Measurements from ENCODE around the gene DSG3.

The DSG3 gene

GRCh38 chr18:31503011-31503410 lies 55.5 kb downstream of the DSG3 start:
- no peaks in the 10 kb centered on the region for H3K36me3 ChIP-seq (replicated peaks; ENCODE audit: low read depth, low read length)
- no peak overlapping the region for H3K4me3 ChIP-seq (ENCODE audit: low read length)
- no peak overlapping the region for H2AFZ ChIP-seq (ENCODE audit: low read depth, low read length)
- H3K9ac ChIP-seq (ENCODE audit: low read length) = no peak overlapping the region
- no peak overlapping the region for H3K27ac ChIP-seq (ENCODE audit: low read length)
- no peaks in the 10 kb centered on the region for H3K79me2 ChIP-seq (ENCODE audit: low read length)
- peaks cover 15% of the 10 kb centered on the region for H3K4me1 ChIP-seq (ENCODE audit: low read length)
- H3K27me3 ChIP-seq (ENCODE audit: low read depth, low read length) = no peaks in the 10 kb centered on the region
- no peaks in the 10 kb centered on the region for H4K20me1 ChIP-seq (ENCODE audit: insufficient read depth, low read length)
- TF ChIP-seq CTCF (IDR thresholded peaks at IDR 0.05; ENCODE audit: low read depth, low read length) (no peak), EZH2phosphoT487 (IDR thresholded peaks at IDR 0.05; ENCODE audit: low read depth) (no peak)
- H3K4me2 ChIP-seq (ENCODE audit: low read length) = no peak overlapping the region
- no peaks in the 10 kb centered on the region for H3K9me3 ChIP-seq (ENCODE audit: insufficient read depth, low read length)

- no peak for TF ChIP-seq CTCF (IDR thresholded peaks at IDR 0.05; ENCODE audit: low read depth, low read length)
- no peak for TF ChIP-seq EZH2phosphoT487 (IDR thresholded peaks at IDR 0.05; ENCODE audit: low read depth)
- no peaks in the 10 kb centered on the region for H3K36me3 ChIP-seq (replicated peaks; ENCODE audit: low read depth, low read length)
These were observed 57.1 kb downstream of the DSG3 start for GRCh38 chr18:31504455-31505147.

GRCh38 chr18:31505156-31505555 lies 57.6 kb downstream of the DSG3 start:
- H3K79me2 ChIP-seq (ENCODE audit: low read length) = no peaks in the 10 kb centered on the region

More at GRCh38 chr18:31504455-31505147, 57.1 kb downstream of the DSG3 start:
- Histone ChIP-seq H3K79me2 (ENCODE audit: low read length) (no peaks in the 10 kb centered on the region), H4K20me1 (ENCODE audit: insufficient read depth, low read length) (no peaks in the 10 kb centered on the region), H3K4me2 (ENCODE audit: low read length) (no peak overlapping the region), H3K4me3 (ENCODE audit: low read length) (no peak overlapping the region), H3K4me1 (ENCODE audit: low read length) (peaks cover 23% of the 10 kb centered on the region), H3K9ac (ENCODE audit: low read length) (no peak overlapping the region), H3K9me3 (ENCODE audit: insufficient read depth, low read length) (no peaks in the 10 kb centered on the region), H3K27me3 (ENCODE audit: low read depth, low read length) (no peaks in the 10 kb centered on the region), H2AFZ (ENCODE audit: low read depth, low read length) (no peak overlapping the region), H3K27ac (ENCODE audit: low read length) (no peak overlapping the region)

More at GRCh38 chr18:31505156-31505555, 57.6 kb downstream of the DSG3 start:
- Histone ChIP-seq H3K4me2 (ENCODE audit: low read length) (no peak overlapping the region), H3K9me3 (ENCODE audit: insufficient read depth, low read length) (no peaks in the 10 kb centered on the region), H3K4me3 (ENCODE audit: low read length) (no peak overlapping the region), H3K27ac (ENCODE audit: low read length) (no peak overlapping the region), H3K36me3 (replicated peaks; ENCODE audit: low read depth, low read length) (no peaks in the 10 kb centered on the region), H3K27me3 (ENCODE audit: low read depth, low read length) (no peaks in the 10 kb centered on the region), H2AFZ (ENCODE audit: low read depth, low read length) (no peak overlapping the region), H4K20me1 (ENCODE audit: insufficient read depth, low read length) (no peaks in the 10 kb centered on the region), H3K4me1 (ENCODE audit: low read length) (peaks cover 18% of the 10 kb centered on the region), H3K9ac (ENCODE audit: low read length) (no peak overlapping the region)
- TF ChIP-seq EZH2phosphoT487 (IDR thresholded peaks at IDR 0.05; ENCODE audit: low read depth) (no peak), CTCF (IDR thresholded peaks at IDR 0.05; ENCODE audit: low read depth, low read length) (no peak)

All from OCI-LY3 (cell line).